Activated CD4-positive, alpha-beta T cell treated with anti-CD3 and anti-CD28 coated beads, Interleukin-2, amount 50 U/mL, for 4 hours (primary cell): Measurements from ENCODE around the gene SOS1.
"Not testable (repeated sequence)": the region's sequence is repeated elsewhere in the genome, so short reads cannot be mapped to it uniquely, and the experiment has no call there.

Experiments
- DNase-seq, 2 experiments: peaks; one replicate each; pipeline ENCODE4 v3.0.0-alpha.2; 2020

Gene SOS1

DNA sequence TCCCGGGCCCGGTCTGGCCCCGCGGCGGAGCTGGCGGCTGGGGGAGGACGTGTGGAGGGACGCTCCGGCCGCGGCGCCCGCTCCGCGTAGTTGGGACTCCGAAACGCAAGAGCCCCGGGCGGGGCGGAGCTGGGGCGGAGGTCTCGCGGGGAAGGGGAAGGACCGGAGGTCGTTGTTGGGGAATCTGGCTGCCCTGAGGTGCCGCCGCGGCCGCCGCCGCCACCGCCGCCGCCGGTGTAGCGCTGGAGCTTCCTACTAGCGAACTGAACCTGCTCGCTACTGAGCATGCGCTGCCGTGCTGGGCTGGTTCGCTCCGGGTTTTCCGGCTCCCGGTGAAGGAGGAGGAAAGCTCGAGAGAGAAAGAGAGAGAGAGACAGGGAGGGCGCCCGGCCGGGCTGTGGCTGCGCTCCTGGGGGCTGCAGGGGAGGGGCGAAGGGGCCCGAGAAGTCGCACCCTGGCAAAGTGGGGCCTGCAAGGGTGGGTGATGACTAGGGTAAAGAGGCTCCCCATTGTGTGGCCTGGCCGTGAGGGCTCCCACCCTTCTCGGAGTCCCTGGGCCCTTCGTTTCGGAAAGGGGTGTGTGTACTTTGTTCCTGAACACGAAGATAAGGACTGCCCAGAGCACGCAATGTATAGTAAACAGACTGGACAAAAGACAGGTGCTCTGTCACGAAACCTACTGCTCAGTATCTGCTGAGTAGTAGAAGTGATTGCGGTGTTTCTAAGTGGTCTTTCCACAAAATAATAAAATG lies at the start of gene SOS1:
TSS of gene SOS1 (minus strand) at position 281 of the 752 bp plus-strand sequence. CDS start 629 bp downstream, outside the sequence.
- DNase-seq, result peak; percentile 90

DNA sequence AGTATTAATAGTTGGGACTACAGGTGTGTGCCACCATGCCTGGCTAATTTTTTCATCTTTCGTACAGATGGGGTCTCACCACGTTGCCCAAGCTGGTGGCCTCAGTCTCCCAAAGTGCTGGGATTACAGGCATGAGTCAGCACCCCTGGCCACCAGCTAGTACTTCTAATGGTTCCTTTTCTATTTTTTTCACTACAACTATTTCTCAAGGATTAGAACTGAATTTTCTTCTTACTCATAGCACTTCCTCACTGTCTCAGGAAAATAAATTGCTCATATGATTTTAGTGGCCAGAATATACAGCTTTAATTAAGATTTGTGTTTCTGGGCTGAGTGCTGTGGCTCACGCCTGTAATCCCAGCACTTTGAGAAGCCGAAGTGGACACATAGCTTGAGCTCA lies 43.2 kb upstream of the SOS1 start:
- no peak for DNase-seq

DNA sequence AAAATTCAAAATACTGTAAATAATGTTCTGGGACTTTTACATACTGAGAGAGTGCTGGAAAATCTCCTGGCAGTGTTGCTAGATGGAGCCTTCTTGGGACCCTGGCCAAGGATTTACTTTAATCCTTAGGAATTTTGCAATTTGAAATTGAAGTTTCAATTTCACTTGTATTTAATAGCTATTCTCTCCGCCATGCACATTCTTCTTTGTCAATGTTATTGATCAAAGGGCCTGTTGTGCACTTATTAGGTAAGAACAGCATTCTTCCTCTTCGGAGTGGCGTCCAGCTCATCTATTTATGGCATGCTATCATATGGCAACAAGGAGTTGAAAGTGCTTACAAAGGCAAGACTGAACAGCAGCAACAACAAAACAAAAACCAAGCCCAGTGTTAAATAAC lies 40.1 kb upstream of the SOS1 start:
- no peak for DNase-seq

DNA sequence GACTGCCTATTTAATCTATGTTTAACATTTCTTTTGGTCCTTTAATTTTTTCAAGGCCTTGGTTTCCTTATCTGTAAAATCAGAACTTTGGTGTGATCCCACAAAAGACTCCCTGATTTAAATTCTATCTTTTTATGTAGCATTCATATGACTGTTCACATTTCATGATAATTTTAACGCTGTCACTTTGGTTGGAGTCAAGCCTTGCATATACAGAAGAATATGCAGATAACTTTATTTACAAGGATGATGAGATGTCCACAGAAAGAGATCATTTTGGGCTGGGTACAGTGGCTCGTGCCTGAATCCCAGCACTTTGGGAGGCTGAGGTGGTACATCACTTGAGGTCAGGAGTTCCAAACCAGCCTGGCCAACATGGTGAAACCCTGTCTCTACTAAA lies 38.4 kb upstream of the SOS1 start:
- no peak for DNase-seq

DNA sequence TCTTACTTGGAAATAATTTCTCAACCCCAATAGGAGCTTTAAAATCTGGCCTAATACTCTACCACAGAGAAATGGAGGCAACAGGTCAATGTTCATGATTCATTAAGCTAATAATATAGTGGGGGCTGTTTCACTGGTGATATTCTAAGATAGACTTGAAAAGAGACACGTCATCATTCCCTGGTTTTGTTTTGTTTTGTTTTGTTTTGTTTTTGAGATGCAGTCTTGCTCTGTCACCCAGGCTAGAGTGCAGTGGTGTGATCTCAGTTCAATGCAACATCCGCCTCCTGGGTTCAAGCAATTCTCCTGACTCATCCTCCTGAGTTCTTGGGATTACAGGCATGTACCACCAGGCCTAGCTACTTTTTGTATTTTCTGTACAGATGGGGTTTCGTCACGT lies 37.5 kb upstream of the SOS1 start:
- DNase-seq, result no peak

DNA sequence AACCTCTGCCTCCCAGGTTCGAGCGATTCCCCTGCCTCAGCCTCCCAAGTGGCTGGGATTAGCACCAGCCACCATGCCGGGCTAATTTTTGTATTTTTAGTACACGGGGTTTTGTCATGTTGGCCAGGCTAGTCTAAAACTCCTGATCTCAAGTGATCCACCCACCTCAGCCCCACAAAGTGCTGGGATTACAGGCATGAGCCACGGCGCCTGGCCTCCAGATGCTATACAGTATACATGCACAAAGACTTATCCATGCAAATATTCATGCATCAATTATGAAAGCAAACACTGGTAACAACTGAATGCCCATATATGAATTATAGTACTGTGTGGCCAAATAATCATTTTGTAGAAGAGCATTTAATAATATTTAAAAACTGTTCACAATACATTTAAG lies 36.0 kb upstream of the SOS1 start:
- no peak for DNase-seq

DNA sequence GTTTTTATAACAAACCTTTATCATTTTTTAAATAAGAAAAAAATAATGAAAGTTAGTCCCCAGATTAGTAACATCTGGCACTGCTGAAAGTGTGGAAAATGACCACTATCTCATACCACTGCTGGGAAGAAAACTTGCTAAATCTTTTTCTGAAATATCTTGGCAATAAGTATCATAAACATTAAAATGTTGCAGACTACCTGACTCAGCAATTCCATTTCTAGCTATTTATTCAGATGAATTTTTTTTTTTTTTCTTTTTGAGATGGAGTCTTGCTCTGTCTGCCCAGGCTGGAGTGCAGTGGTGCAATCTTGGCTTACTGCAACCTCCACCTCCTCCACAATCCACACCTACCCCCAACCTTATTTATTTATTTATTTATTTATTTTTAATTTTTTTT lies 35.3 kb upstream of the SOS1 start:
- DNase-seq, result no peak

DNA sequence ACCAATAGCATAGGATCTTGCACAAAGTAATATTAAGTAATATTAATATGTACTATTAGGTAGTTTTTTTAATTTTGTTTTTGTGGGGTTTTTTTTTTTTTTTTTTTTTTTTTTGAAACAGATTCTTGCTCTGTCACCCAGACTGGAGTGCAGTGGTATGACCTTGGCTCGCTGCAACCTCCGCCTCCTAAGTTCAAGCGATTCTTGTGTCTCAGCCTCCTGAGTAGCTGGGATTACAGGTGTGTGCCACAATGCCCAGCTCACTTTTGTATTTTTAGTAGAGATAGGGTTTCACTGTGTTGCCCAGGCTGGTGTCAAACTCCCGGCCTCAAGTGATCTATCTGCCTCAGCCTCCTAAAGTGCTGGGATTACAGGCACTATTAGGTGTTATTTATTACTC lies 34.7 kb upstream of the SOS1 start:
- not testable (repeated sequence) for DNase-seq

DNA sequence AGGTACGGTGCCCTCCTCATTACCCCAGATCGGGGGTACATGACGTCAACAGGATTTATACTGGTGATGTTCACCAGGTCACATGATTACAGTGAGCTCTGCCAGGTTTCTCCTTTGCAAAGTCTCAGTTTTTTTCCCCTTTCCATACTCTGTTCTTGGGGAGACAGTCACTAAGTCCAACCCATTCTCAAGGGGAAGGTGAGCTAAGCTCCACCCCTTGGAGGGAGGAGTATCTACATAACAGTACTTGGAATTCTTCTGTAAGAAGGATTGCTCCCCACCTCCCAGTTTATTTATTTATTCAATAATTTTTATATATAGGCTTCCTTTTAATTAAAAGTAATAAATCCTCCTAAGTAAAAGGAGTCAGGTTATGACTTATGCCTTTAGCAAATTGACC lies 34.1 kb upstream of the SOS1 start:
- DNase-seq, result no peak

DNA sequence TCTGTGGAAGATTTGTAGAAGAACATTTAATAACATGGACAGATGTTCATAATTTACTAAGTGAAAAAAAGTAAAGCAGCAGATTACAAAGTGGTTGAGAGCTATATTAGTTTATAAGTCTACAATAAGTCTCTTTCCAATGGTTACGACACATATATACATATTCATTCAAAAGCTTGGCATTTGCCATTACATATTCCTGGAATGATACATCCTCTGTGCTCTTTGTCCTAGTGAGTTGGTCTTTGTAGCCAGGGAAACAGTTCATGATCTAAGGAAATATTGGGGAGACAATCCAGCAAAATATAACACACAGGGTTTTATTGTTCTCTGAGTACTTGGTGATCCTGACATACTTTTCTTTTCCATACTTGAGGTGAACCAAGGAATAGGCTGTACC lies 32.5 kb upstream of the SOS1 start:
- DNase-seq, result no peak

DNA sequence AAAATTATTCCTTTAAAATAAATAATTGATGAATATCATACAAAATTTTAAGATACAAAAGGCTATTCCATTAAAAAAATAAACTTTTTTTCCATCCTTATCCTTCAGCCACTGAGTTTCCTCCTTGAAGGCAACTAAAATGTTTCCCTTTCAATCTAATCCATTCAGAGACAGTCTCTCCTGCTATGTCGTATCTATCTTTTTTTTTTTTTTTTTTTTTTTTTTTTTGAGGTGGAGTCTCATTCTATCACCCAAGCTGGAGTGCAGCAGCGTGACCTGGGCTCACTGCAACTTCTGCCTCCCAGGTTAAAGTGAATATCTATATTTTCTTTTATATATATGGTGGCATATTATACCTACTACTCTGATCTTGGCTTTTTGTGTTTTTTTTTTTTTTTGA lies 31.7 kb upstream of the SOS1 start:
- DNase-seq, result no peak

DNA sequence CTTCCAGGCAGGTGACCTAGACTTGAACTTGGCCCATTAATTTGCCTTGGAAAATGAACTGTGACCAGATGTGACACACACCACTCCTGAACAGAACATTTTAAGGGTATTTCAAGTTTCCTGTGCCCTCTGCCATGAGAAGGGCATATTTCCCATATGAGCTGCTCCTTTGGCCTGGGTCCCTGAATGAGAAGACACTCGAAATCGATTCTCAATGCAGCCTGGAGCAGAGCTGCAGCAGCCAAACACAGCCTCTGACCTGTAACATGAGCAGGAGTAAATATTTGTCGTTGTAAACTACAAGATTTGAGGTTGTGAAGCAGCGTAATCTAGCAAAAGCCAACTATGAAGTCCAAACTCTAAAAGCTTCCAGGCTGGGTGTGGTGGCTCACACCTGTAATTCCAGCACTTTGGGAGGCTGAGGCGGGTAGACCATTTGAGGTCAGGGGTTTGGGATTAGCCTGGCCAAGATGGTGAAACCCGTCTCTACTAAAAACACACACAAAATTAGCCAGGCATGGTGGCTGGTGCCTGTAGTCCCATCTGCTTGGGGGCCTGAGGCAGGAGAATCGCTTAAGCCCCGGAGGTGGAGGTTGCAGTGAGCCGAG lies 30.1 kb upstream of the SOS1 start:
- DNase-seq, result no peak

DNA sequence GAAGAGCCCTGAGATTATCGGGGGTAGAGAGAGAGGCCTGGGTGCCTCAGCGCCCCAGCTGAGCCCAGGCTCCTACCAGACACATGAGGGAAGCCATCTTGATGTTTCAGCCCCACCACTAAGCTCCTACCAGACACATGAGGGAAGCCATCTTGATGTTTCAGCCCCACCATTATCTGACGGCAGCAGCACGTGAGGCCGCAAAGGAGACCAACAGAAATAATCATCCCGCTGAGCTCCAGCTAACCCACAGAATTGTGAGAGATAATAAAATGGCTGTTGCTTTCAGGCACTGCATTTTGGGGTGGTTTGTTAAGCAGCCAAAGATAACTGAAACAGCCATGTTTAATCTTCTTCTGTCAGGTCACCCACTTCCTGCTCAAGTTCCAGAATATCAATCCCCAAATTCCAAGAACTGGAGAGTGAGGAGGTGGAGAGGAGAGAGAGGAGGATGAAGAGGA lies 29.3 kb upstream of the SOS1 start:
- DNase-seq, result no peak

DNA sequence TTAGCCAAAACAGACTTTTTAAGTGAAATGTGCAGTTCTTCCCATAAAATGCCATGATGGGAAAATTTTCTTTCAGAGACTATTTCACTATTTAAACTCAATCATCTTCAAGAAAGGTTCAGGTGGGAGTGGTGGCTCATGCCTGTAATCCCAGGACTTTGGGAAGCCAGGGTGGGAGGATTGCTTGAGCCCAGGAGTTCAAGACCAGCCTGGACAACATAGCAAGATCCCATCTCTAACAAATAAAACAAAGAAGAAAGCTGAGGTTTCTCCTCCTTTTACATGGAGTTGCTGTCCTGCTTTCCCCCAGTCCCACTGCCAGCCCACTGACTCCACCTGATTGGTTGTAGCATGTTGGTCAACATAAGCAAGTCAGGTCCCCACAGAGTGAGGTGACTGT lies 25.8 kb upstream of the SOS1 start:
- DNase-seq, result no peak

DNA sequence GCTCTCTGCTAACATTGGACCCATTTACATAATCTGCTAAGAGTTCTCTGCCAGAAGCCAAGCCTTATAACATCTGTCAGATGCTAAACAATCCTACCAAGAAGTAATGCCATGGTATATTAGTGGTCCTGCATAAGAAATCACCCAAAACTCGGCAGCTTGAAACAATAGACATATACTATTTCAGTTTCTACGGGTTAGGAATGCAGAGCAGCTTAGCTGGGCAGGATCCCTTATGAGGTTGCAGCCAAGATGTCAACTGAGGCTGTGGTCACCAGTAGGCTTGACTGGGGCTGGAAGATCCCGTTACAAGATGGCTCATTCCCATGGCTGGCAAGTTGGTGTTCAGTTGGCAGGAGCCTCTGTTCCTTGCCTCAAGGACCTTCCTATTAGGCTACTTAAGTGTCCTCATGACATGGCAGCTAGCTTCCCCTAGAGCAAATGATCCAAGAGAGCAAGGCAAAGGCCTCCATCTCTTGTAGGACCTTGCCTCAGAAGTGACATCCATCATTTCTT lies 25.1 kb upstream of the SOS1 start:
- no peak for DNase-seq

DNA sequence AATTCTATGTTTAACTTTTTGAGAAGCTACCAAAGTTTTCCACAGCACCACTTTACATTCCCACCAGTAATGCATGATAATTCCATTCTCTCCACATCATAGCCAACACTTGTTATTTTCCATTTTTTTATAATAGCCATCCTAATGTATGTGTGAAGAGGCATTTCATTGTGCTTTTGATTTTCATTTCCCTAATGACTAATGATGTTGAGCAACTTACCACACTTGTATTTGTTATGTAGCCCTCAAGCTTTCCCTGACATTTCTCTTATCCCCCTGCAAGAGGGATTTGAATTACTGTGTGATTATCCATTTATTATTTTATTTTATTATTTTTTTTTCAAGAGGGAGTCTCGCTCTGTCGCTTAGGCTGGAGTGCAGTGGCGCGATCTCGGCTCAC lies 23.6 kb upstream of the SOS1 start:
- DNase-seq, result no peak

DNA sequence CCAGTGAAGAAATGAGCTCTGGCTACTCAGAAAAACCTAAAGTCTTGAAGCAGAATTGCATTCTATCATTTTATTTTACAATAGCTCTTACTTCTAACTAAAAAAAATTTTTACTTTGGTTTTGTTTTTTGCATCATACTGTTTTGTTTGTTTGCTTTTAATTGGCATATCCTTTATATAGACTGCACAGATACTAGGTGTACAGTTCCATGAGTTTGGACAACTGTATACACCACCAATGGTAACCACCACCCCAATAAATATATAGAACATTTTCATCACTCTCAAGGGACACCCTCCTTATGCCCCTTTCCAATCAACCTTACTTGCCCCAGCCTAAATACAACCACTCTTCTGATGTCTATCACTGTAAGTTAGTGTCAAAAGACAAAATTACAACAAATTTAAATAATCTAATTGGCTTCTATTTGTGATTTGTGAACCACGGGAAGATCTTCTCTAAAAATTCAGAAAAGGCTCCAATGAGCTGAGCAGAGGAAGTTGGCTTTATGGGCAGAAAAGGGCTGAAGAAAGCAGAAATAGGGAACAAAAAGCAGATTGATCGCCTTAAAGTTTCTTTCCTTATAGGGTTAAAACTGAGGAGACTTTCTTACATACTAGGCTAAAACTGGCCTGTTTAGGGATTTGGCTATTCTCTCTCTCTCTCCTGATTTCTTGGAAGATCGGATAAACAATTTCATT lies 22.2 kb upstream of the SOS1 start:
- DNase-seq, result no peak

DNA sequence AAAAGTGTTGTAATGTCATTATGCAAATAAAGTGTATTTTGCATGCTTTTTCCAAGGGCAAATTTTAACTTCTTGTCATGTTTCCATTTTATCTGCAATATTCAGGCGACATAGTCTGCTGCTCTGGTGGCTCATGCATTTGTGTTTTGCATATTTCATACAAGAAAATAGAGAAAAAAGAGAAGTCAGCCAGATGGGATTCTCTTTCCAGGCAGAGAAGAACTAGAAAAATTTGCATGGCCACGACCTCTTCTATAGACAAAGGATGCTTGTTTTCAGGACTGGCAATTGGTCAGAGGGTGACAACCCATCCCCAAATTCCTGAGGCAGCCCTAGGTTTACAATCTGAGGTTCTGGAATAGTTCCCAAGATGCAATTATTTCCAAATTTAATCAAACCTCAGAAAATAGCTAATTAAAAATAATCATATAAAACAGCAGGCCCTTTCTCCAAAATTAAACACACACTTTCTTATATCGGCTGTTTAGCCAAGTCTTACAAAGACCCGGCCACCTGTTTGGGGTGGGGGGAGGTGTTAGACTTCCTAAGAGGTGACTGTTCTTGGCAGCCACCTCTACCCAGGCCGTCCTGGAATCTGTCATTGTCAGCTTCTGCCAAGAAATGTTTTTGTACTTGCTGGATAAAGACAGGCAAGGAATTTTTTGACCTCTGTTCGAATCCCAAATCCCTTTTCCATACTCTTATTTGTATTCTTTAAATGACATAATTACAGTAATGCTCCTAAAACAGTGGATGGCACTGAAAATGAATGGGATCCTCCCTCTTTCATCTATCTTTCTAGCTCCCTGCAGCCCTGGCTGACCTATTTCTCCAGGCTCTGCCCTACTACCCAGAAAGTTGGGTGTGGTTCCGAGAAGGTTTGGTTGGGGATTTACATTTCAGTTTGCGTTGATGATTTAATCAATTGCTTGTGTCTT lies 20.8 kb upstream of the SOS1 start:
- DNase-seq, result peak in 1 of 2 experiments; percentile 22

DNA sequence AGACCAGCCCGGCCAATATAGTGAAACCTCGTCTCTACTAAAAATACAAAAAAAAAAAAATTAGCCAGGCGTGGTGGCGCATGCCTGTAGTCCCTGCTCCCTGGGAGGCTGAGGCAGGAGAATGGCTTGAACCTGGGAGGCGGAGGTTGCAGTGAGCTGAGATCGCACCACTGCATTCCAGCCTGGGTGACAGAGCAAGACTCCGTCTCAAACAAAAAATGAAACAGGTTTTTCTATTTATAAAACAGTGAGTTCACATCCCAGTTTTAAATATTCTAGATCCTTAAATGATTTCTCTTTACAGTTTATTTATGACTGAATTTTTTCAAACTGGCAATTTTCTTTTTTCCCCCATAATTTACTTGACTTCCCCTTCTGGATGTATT lies 20.1 kb upstream of the SOS1 start:
- not testable (repeated sequence) for DNase-seq

DNA sequence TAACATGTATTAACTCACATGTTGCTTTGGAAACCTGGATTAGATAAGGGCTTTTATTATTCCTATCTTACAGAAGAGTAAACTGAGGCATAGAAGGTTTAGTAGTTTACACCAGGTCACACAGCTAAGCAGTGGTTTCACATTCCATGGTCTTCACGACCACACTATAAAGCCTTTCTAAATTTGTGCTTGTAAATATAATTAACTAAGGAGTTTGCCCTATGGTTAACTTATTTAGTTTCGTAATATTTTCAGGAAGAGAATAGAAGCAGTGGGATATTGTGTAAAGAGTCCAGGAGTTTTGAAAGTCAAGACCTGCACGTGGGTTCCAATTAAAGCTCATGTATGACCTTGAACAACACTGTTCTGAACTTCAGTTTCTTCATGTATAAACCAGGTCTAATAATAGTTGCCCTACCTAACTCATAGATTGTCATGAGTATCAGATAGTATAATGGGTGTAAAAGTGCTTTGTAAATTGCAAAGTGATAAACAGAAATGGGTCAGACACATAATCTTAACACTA lies 19.5 kb upstream of the SOS1 start:
- no peak for DNase-seq

DNA sequence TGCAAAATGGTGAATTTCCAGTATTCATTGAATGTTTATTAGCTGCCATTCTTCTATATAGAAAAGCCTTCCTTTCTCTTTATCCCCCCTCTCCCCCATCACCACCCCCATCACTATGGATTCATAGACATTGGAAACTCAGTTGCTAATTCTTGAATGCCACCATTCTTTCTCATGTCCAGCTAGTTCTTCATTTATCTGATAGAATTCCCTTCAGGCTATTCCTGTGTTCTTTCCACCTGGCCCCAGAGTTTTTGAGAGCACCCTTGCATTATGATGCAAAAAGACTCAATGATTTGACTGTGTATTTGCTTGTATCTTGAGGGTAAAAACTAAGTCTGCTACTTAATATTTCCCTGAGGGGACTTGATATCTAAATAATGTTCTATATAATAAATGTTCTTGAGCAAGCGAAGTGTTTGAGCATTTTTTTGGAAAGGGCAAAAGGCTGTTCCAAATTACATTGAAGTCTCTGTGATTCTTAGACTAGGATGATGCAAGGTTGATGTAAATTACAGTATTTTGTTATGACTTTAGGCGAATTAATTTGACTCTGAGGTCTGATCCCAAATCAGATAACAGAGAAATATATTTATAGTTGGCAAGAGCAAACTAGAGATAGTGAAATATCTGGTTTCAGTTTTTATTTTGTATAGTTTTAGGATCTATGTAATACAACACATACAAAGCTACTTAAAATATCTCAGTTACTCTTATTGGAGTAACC lies 18.8 kb upstream of the SOS1 start:
- DNase-seq, result no peak

DNA sequence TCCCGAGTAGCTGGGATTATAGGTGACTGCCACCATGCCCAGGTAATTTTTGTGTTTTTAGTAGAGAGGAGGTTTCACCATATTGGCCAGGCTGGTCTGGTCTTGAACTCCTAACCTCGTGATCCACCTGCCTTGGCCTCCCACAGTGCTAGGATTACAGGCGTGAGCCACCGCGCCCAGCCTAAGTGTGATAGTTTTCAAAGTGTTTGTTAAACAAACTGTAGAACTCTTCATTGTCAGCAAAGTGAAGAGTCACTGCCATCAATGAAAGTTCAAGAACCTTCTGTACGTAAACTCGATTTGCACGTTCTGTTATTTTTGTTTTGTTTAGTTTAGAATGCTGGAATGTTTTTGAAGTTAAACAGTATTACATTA lies 18.0 kb upstream of the SOS1 start:
- no peak for DNase-seq
